HCT116 (cell line): ENCODE data around the gene KCNN3. TPM values are rescaled to one million over a fixed set of nuclear protein-coding genes. Genes with fewer than 3 reads are reported as not detected.

Source experiments
- ATAC-seq: fragments of 200-7000 bp; cut with Tn5 transposase; 2 replicates; pipeline ENCODE4 v1.9.1; 2020; ENCODE audit warnings: mild to moderate bottlenecking, moderate library complexity
- BruUV-seq: library from RNA; stranded (reverse); fragments of 400-500 nt; replicated peaks from 2 replicates; lab custom pipeline; 2021; lab: Mats Ljungman, UMichigan
- CTCF ChIA-PET: fragments of 300-600 bp; sonication (Branson Sonifier 250); formaldehyde crosslinking; loops from one replicate; lab custom pipeline; 2021; ENCODE audit warnings: antibody characterized with exemption; lab: Charles Lee
- POLR2A ChIA-PET: fragments of 300-600, 350-600 bp; sonication (Branson Sonifier 250); formaldehyde crosslinking; loops from one replicate; lab custom pipeline; 2021; ENCODE audit warnings: antibody characterized with exemption; lab: Charles Lee
- RAD21 ChIA-PET, 2 experiments: fragments of 300-600 bp; sonication (Branson Sonifier 250); formaldehyde crosslinking; loops; one replicate each; lab custom pipeline; 2023; ENCODE audit warnings: low total read pairs in 2 of 2; ENCODE audit not compliant: uncharacterized antibody in 2 of 2, unreplicated experiment in 2 of 2, low non-redundant PET in 1 of 2; lab: Charles Lee
- DNase-seq: peaks from one replicate; pipeline ENCODE4 v3.0.0-alpha.2; 2010; ENCODE audit warnings: low read depth, low spot score
- H2AFZ ChIP-seq: fragments of 200-600 bp; shearing (Covaris generic), sonication (generic); 2 replicates; pipeline ENCODE4 v1.6.1; 2017; ENCODE audit warnings: low read depth, mixed run types, mixed read lengths, antibody characterized with exemption, low read length; ENCODE audit not compliant: poor library complexity, severe bottlenecking
- H3K27ac ChIP-seq: 2 replicates; pipeline ENCODE4 v1.5.1; 2012; ENCODE audit warnings: low read depth, low read length
- H3K27me3 ChIP-seq: fragments of 200-600 bp; sonication (generic); 2 replicates; pipeline ENCODE4 v1.6.1; 2016; ENCODE audit warnings: mixed run types, low read length, mixed read lengths; ENCODE audit not compliant: insufficient read depth
- H3K36me3 ChIP-seq, 2 experiments: fragments of 200-500 bp in 1 of 2; fragments of 200-600 bp in 1 of 2; sonication (Bioruptor generic) in 1 of 2; sonication (generic) in 1 of 2; 2 replicates each; pipeline versions ENCODE4 v1.5.1 to v1.6.1; 2014 to 2016; ENCODE audit warnings: low read length in 2 of 2, inconsistent platforms in 1 of 2, mixed read lengths in 1 of 2, mixed run types in 1 of 2; ENCODE audit not compliant: insufficient read depth in 2 of 2, control insufficient read depth in 1 of 2
- H3K4me1 ChIP-seq, 2 experiments: fragments of 200-600 bp in 1 of 2; sonication (generic) in 1 of 2; 2 replicates each; pipeline versions ENCODE4 v1.5.1 to v1.6.1; 2012 to 2017; ENCODE audit warnings: low read length in 2 of 2, inconsistent platforms in 1 of 2, mild to moderate bottlenecking in 1 of 2, mixed read lengths in 1 of 2, mixed run types in 1 of 2, moderate library complexity in 1 of 2; ENCODE audit not compliant: insufficient read depth in 2 of 2, control insufficient read depth in 1 of 2
- H3K4me2 ChIP-seq: fragments of 200-600 bp; sonication (generic); 2 replicates; pipeline ENCODE4 v1.6.1; 2017; ENCODE audit warnings: mixed run types, low read length, mixed read lengths
- H3K4me3 ChIP-seq, 2 experiments: fragments of 200-600 bp in 1 of 2; sonication (generic) in 1 of 2; replicated peaks in 1 of 2; 2 replicates each; pipeline ENCODE4 v1.5.1; 2011 to 2016; ENCODE audit warnings: low read length in 2 of 2, control low read depth in 1 of 2, low read depth in 1 of 2, mild to moderate bottlenecking in 1 of 2, mixed read lengths in 1 of 2, mixed run types in 1 of 2
- H3K79me2 ChIP-seq: fragments of 200-600 bp; sonication (generic); 2 replicates; pipeline ENCODE4 v1.6.1; 2017; ENCODE audit warnings: mild to moderate bottlenecking, mixed run types, low read length, moderate library complexity, mixed read lengths; ENCODE audit not compliant: insufficient read depth
- H3K9ac ChIP-seq: fragments of 200-600 bp; sonication (generic); 2 replicates; pipeline ENCODE4 v1.6.1; 2016; ENCODE audit warnings: low read length, mixed read lengths
- H3K9me2 ChIP-seq: fragments of 200-600 bp; sonication (generic), shearing (Covaris generic); 2 replicates; pipeline ENCODE4 v1.6.1; 2017; ENCODE audit warnings: mixed run types, mild to moderate bottlenecking, moderate library complexity; ENCODE audit not compliant: insufficient read depth
- H3K9me3 ChIP-seq, 2 experiments: fragments of 200-500 bp in 1 of 2; fragments of 200-600 bp in 1 of 2; sonication (Bioruptor generic) in 1 of 2; sonication (generic) in 1 of 2; 2 replicates each; pipeline ENCODE4 v1.6.1; 2014 to 2017; ENCODE audit warnings: low read length in 2 of 2, mixed read lengths in 2 of 2, inconsistent platforms in 1 of 2, low read depth in 1 of 2, mild to moderate bottlenecking in 1 of 2, mixed run types in 1 of 2, moderate library complexity in 1 of 2; ENCODE audit not compliant: control insufficient read depth in 1 of 2, insufficient read depth in 1 of 2
- H4K20me1 ChIP-seq: fragments of 200-600 bp; sonication (generic), shearing (Covaris generic); 2 replicates; pipeline ENCODE4 v1.6.1; 2017; ENCODE audit warnings: mixed run types, mild to moderate bottlenecking, moderate library complexity; ENCODE audit not compliant: insufficient read depth
- CBX3 ChIP-seq: IDR thresholded peaks from 2 replicates; pipeline ENCODE4 v1.6.1; 2012; ENCODE audit warnings: low read depth
- ELF1 ChIP-seq: IDR thresholded peaks from 2 replicates; pipeline ENCODE4 v1.6.1; 2012; ENCODE audit warnings: low read depth, borderline replicate concordance
- EZH2phosphoT487 ChIP-seq: fragments of 200-600 bp; IDR thresholded peaks from 2 replicates; pipeline ENCODE4 v1.6.1; 2018; ENCODE audit warnings: antibody characterized with exemption, borderline replicate concordance
- FOSL1 ChIP-seq: IDR thresholded peaks from 2 replicates; pipeline ENCODE4 v1.6.1; 2012; ENCODE audit warnings: low read depth
- RAD21 ChIP-seq: IDR thresholded peaks from 2 replicates; pipeline ENCODE4 v1.6.1; 2012; ENCODE audit warnings: low read depth, mild to moderate bottlenecking
- TCF7L2 ChIP-seq: IDR thresholded peaks from 2 replicates; pipeline ENCODE4 v1.7.0; 2011; ENCODE audit warnings: borderline replicate concordance, inconsistent platforms; ENCODE audit not compliant: insufficient read depth, insufficient read length; ENCODE audit errors: extremely low read depth
- YY1 ChIP-seq: IDR thresholded peaks from 2 replicates; pipeline ENCODE4 v1.6.1; 2011; ENCODE audit warnings: low read length, low read depth, moderate library complexity, mild to moderate bottlenecking; ENCODE audit not compliant: insufficient replicate concordance; ENCODE audit errors: extremely low read depth
- intact Hi-C: fragments of 100-400 bp; cut with micrococcal nuclease; formaldehyde crosslinking; loops from 2 replicates; pipeline ENCODE4 v1.10.0; 2022
- total RNA-seq: library from RNA; stranded (reverse); gene quantifications from one replicate; pipeline ENCODE4 v1.2.1, GENCODE V29; 2021; ENCODE audit not compliant: unreplicated experiment
- TF ChIP-seq, protein P1 (sequence below): IDR thresholded peaks from 2 replicates; pipeline ENCODE4 v1.6.1; 2012

Gene KCNN3
- total RNA-seq, 1 experiment from 2014 or later, result 1.1 TPM

DNA sequence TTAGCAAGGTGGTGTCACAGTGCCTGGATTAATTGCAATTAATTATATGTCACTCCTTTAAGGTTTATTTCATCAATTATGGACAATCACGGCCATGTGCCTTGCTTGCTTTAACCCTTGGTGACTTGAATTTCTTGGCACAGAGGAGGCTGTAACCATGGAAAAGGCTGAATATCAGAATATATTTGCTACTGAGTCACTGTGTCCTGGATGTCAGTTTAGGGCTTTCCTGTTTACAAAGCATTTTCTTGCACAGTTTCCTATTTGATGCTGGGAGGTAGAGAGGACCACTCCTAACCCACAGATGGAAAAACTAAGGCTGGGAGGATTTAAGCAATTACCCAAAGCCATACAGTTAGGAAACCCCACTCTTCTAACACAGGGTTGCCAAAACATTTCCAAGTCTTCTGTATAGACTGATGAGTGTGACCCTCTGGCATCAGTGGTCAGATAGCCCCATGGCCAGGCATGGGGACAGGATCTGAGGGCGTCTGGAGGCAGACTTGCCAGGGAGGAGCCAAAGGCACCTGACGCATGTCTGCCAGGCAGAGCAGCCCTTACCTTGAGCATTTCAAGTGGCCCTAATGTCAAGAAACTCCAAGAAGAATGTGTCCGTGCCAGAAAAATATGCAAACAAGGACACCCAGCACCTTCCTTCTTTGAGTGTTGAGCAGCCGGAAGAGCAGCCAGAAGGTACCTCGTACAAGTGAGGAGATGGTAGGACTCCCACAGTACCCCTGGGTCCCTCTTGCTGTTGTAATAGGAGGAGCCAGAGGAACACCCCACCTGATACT lies 34.4 kb downstream of the KCNN3 start:
- Histone ChIP-seq H3K4me2 (no peak overlapping the region), H3K4me3 (no peak overlapping the region), H2AFZ (no peak overlapping the region), H3K9me2 (no peaks in the 10 kb centered on the region), H4K20me1 (no peaks in the 10 kb centered on the region), H3K36me3 (no peaks in the 10 kb centered on the region), H3K79me2 (no peaks in the 10 kb centered on the region), H3K4me1 (no peaks in the 10 kb centered on the region), H3K27me3 (peaks cover 6% of the 10 kb centered on the region; the same call in 1 of the 2 replicates), H3K27ac (no peak overlapping the region), H3K9me3 (no peaks in the 10 kb centered on the region), H3K9ac (no peak overlapping the region)
- DNase-seq (no peak), ATAC-seq (no peak)
- intact Hi-C loops, result no loop called here
- ChIA-PET POLR2A (no interaction called here), RAD21 (no interaction called here), CTCF (no interaction called here)
- BruUV-seq, result no TSS peak
- TF ChIP-seq CBX3, result no peak

DNA sequence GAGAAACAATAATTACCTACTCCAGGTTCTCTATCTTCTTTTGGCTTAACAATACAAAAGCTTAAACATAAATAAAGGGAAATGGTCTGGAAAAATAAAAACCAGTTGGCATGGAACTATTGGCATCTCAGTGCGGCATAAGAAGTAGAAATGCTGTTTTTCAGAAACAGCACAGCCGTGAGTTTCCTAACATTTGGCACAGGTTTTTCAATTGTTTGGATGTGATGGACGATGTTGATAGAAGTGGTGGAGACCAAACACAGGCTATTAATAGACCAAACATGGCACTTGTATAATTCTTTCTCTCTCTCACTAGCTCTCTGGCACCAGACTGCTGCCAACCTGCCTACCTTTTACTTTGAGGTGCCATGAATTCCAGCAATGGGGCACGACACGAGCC lies 36.2 kb downstream of the KCNN3 start:
- no peak overlapping the region for H3K9ac ChIP-seq
- BruUV-seq, result no TSS peak
- H3K4me2 ChIP-seq, result no peak overlapping the region
- H3K9me3 ChIP-seq, result no peaks in the 10 kb centered on the region
- no peak overlapping the region for H2AFZ ChIP-seq
- ChIA-PET CTCF (no interaction called here), RAD21 (no interaction called here), POLR2A (no interaction called here)
- TF ChIP-seq RAD21, result no peak
- TF ChIP-seq FOSL1, result no peak
- TF ChIP-seq TCF7L2, result no peak
- no peak for TF ChIP-seq YY1
- TF ChIP-seq EZH2phosphoT487, result no peak
- TF ChIP-seq, protein P1, sequence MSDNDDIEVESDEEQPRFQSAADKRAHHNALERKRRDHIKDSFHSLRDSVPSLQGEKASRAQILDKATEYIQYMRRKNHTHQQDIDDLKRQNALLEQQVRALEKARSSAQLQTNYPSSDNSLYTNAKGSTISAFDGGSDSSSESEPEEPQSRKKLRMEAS, result no peak
- TF ChIP-seq CBX3, result no peak
- TF ChIP-seq ELF1, result no peak
- H3K36me3 ChIP-seq, result no peaks in the 10 kb centered on the region
- no peaks in the 10 kb centered on the region for H4K20me1 ChIP-seq
- no peak overlapping the region for H3K27ac ChIP-seq
- DNase-seq, result no peak
- no peak overlapping the region for H3K4me3 ChIP-seq
- no peaks in the 10 kb centered on the region for H3K9me2 ChIP-seq
- intact Hi-C loops, result no loop called here
- H3K4me1 ChIP-seq, result no peaks in the 10 kb centered on the region
- peaks cover 6% of the 10 kb centered on the region; the same call in 1 of the 2 replicates for H3K27me3 ChIP-seq
- H3K79me2 ChIP-seq, result no peaks in the 10 kb centered on the region
- ATAC-seq, result no peak
